Fibroblast of lung (primary cell): Measurements from ENCODE around the gene RPS21. TPM values are rescaled to one million over a fixed set of nuclear protein-coding genes. Genes with fewer than 3 reads are reported as not detected.

Experiments
- DNase-seq, 2 donors: peaks; one replicate each; pipeline versions ENCODE4 v3.0.0 to v3.0.0-alpha.2; 2010; ENCODE audit warnings: low read depth in 2 of 2
- H2AFZ ChIP-seq: 2 replicates; pipeline ENCODE4 v1.5.1; 2012; ENCODE audit warnings: low read length, control low read depth, inconsistent platforms
- H3K27ac ChIP-seq: 2 replicates; pipeline ENCODE4 v1.5.1; 2011; ENCODE audit warnings: low read length, control low read depth; ENCODE audit not compliant: insufficient read depth
- H3K27me3 ChIP-seq: 2 replicates; pipeline ENCODE4 v1.5.1; 2011; ENCODE audit warnings: mild to moderate bottlenecking, low read length; ENCODE audit not compliant: control insufficient read depth, insufficient read depth
- H3K36me3 ChIP-seq: 2 replicates; pipeline ENCODE4 v1.5.1; 2011; ENCODE audit warnings: low read length; ENCODE audit not compliant: control insufficient read depth, insufficient read depth
- H3K4me1 ChIP-seq: 2 replicates; pipeline ENCODE4 v1.5.1; 2011; ENCODE audit warnings: low read length; ENCODE audit not compliant: control insufficient read depth, insufficient read depth; ENCODE audit errors: extremely low read depth
- H3K4me2 ChIP-seq: 2 replicates; pipeline ENCODE4 v1.5.1; 2011; ENCODE audit warnings: low read length, control low read depth; ENCODE audit not compliant: insufficient read depth; ENCODE audit errors: extremely low read depth
- H3K4me3 ChIP-seq, 4 experiments: fragments of 200-600 bp in 1 of 4; sonication (generic) in 1 of 4; replicated peaks in 1 of 4; 2 replicates each; pipeline ENCODE4 v1.5.1; 2011 to 2016; ENCODE audit warnings: low read length in 4 of 4, low read depth in 3 of 4, mild to moderate bottlenecking in 3 of 4, control low read depth in 2 of 4, inconsistent platforms in 1 of 4, mixed read lengths in 1 of 4; ENCODE audit not compliant: insufficient read depth in 1 of 4; ENCODE audit errors: control extremely low read depth in 1 of 4
- H3K79me2 ChIP-seq: 2 replicates; pipeline ENCODE4 v1.5.1; 2012; ENCODE audit warnings: mild to moderate bottlenecking, low read length, inconsistent platforms; ENCODE audit not compliant: control insufficient read depth, insufficient read depth
- H3K9ac ChIP-seq: 2 replicates; pipeline ENCODE4 v1.5.1; 2011; ENCODE audit warnings: mild to moderate bottlenecking, low read length, control low read depth; ENCODE audit not compliant: insufficient read depth
- H3K9me3 ChIP-seq: 2 replicates; pipeline ENCODE4 v1.5.1; 2012; ENCODE audit warnings: low read depth, low read length; ENCODE audit not compliant: control insufficient read depth, insufficient read depth
- H4K20me1 ChIP-seq: 2 replicates; pipeline ENCODE4 v1.5.1; 2011; ENCODE audit warnings: low read length; ENCODE audit not compliant: control insufficient read depth, insufficient read depth; ENCODE audit errors: extremely low read depth
- EZH2 ChIP-seq: IDR thresholded peaks from 2 replicates; pipeline ENCODE4 v1.5.1; 2012; ENCODE audit warnings: low read length, control low read depth, mild to moderate bottlenecking; ENCODE audit errors: missing control alignments
- polyA plus RNA-seq, 2 donors: library from polyadenylated mRNA; depleted of rRNA in 1 of 2; stranded (reverse) in 1 of 2; unstranded in 1 of 2; fragments of >200 nt; gene quantifications; 2 replicates each; pipeline ENCODE4 v1.2.1, GENCODE V29; 2011 to 2012; ENCODE audit warnings: missing spikeins in 1 of 2
- total RNA-seq: library from RNA; depleted of rRNA; stranded (reverse); fragments of >200 nt; gene quantifications from 2 replicates; pipeline ENCODE4 v1.2.1, GENCODE V29; 2014
- TF ChIP-seq, protein P1 (sequence below), 2 donors: IDR thresholded peaks in 1 of 2; conservative IDR thresholded peaks in 1 of 2; 1 replicate in 1 of 2; 2 replicates in 1 of 2; pipeline ENCODE4 v1.5.1; 2011 to 2012; ENCODE audit warnings: low read length in 2 of 2, control low read depth in 1 of 2, inconsistent platforms in 1 of 2, low read depth in 1 of 2, mild to moderate bottlenecking in 1 of 2

The RPS21 gene
- total and polyA plus RNA-seq, 2 donors (not counting 1 experiment from before 2014, with no cell fraction given): 867 to 2,081 TPM

DNA sequence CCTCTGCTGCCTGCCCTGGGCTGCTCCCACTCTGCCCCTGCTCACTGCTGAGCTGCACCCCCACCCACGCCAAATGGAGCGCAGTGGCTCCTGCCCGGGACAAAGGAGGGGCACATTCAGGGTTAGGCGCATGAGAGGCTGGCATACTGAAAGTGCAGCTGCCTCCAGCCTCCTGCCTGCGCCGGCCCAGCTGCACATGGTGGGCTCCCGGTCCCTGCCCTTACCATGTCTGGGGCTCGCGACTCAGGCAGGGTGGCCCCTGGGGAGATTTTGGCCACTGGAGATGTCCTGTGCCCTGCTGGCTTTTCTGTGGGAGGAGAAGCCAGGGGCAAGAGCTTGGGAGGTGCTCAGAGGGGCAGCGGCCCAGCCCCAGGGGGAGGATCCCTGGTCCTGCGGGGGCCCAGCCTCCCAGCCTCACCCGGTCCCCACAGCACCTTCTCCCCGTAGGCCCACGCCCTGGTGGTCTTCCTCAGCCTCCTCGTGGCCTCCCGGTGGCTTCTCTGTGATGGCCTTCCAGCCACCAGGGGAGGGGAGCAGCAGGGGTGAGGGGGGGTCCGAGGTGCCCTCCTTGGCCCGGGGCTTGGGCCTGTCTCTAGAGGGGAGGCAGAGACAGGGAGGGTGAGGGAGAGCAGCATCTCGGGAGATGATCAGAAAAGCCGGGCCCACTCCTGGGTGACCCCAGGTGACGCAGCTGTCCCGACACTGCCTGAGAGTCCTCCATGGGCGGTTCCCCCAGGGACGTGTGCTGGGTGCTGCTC is 28.6 kb downstream of the RPS21 start:
- Histone ChIP-seq H2AFZ (no peak overlapping the region), H3K36me3 (no peaks in the 10 kb centered on the region), H3K27ac (no peak overlapping the region), H3K9me3 (no peaks in the 10 kb centered on the region), H3K9ac (no peak overlapping the region), H3K79me2 (no peaks in the 10 kb centered on the region), H3K4me1 (no peaks in the 10 kb centered on the region), H3K4me3 (no peak overlapping the region), H4K20me1 (no peaks in the 10 kb centered on the region), H3K27me3 (no peaks in the 10 kb centered on the region), H3K4me2 (no peak overlapping the region)
- TF ChIP-seq EZH2: no peak
- TF ChIP-seq, protein P1, sequence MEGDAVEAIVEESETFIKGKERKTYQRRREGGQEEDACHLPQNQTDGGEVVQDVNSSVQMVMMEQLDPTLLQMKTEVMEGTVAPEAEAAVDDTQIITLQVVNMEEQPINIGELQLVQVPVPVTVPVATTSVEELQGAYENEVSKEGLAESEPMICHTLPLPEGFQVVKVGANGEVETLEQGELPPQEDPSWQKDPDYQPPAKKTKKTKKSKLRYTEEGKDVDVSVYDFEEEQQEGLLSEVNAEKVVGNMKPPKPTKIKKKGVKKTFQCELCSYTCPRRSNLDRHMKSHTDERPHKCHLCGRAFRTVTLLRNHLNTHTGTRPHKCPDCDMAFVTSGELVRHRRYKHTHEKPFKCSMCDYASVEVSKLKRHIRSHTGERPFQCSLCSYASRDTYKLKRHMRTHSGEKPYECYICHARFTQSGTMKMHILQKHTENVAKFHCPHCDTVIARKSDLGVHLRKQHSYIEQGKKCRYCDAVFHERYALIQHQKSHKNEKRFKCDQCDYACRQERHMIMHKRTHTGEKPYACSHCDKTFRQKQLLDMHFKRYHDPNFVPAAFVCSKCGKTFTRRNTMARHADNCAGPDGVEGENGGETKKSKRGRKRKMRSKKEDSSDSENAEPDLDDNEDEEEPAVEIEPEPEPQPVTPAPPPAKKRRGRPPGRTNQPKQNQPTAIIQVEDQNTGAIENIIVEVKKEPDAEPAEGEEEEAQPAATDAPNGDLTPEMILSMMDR (conservative IDR thresholded peaks at IDR 0.05 in 1 of 2, IDR thresholded peaks at IDR 0.05 in 1 of 2; ENCODE audit: low read depth in 1 of 2, low read length in 2 of 2): no peak
- no peak for DNase-seq

DNA sequence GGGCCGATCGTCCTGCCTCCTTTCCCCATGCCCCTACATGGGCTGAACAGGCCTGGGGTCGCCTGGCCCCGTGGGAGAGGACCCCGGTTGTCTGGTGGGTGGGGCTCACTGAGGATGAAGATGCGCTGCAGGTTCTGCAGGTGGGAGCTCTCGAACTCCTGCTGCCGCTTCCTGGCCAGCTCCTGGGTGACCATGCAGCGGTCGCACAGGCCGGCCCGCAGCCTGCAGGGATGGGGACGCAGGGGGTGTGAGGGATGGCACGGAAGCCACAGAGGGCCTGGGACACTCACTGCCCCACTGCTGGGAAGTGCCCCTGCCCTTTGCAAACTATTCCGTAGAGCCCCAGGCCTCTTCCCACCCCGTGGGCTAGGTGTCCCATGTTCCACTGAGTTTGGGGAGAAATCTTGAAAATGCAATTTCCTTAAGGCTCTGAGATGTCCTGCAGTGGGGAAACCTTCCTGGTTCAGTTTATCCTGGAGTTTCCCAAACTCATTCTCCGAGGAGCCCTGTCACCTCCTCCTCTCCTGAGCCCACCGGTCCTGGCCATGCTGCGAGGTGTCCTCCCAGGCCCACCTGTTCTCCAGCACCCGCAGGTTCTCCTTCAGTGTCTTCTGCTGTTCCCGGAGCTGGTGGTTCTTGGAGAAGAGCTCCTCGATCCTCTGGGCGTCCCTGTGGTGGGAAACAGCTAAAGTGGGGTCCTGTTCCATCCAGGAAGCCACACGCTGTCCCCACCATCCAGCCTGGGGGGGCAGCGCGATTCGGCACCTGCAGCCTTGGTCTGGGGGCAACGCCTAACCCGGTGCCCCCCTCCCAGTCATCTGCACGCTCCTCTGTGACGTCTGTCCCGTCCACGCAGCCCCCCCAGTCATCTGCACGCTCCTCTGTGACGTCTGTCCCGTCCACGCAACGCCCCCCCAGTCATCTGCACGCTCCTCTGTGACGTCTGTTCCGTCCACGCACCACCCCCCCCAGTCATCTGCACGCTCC is 30.0 kb downstream of the RPS21 start:
- H3K4me1 ChIP-seq: no peaks in the 10 kb centered on the region
- no peak overlapping the region for H3K9ac ChIP-seq
- no peaks in the 10 kb centered on the region for H3K36me3 ChIP-seq
- H4K20me1 ChIP-seq: no peaks in the 10 kb centered on the region
- no peaks in the 10 kb centered on the region for H3K79me2 ChIP-seq
- DNase-seq: no peak
- no peaks in the 10 kb centered on the region for H3K9me3 ChIP-seq
- TF ChIP-seq, protein P1 (conservative IDR thresholded peaks at IDR 0.05 in 1 of 2, IDR thresholded peaks at IDR 0.05 in 1 of 2; ENCODE audit: low read depth in 1 of 2, low read length in 2 of 2): no peak
- no peak for TF ChIP-seq EZH2
- H3K4me2 ChIP-seq: no peak overlapping the region
- no peak overlapping the region for H2AFZ ChIP-seq
- H3K27me3 ChIP-seq: no peaks in the 10 kb centered on the region
- H3K4me3 ChIP-seq: no peak overlapping the region
- no peak overlapping the region for H3K27ac ChIP-seq
